Subcutaneous abdominal adipose tissue (tissue), 5 donors: Measurements from ENCODE around the gene KRT35.

ENCODE experiments used
- H3K27ac ChIP-seq: one replicate; pipeline ENCODE4 v1.7.0; 2013; ENCODE audit warnings: low read depth, mild to moderate bottlenecking, inconsistent platforms, low read length, moderate library complexity
- H3K27me3 ChIP-seq, 5 donors: one replicate each; pipeline ENCODE4 v1.7.0; 2013; ENCODE audit warnings: low read length in 5 of 5, inconsistent platforms in 1 of 5; ENCODE audit not compliant: control insufficient read depth in 5 of 5, insufficient read depth in 4 of 5
- H3K36me3 ChIP-seq, 5 donors: one replicate each; pipeline ENCODE4 v1.7.0; 2013; ENCODE audit warnings: low read length in 5 of 5; ENCODE audit not compliant: control insufficient read depth in 5 of 5, insufficient read depth in 5 of 5
- H3K4me1 ChIP-seq, 5 donors: one replicate each; pipeline ENCODE4 v1.7.0; 2013; ENCODE audit warnings: low read length in 5 of 5, mild to moderate bottlenecking in 3 of 5, moderate library complexity in 1 of 5; ENCODE audit not compliant: control insufficient read depth in 5 of 5, insufficient read depth in 5 of 5
- H3K4me3 ChIP-seq, 5 donors: one replicate each; pipeline ENCODE4 v1.7.0; 2013; ENCODE audit warnings: low read length in 5 of 5, low read depth in 1 of 5
- H3K9ac ChIP-seq, 5 donors: one replicate each; pipeline ENCODE4 v1.7.0; 2013; ENCODE audit warnings: low read length in 5 of 5, mild to moderate bottlenecking in 4 of 5, moderate library complexity in 3 of 5
- H3K9me3 ChIP-seq, 5 donors: one replicate each; pipeline ENCODE4 v1.7.0; 2013; ENCODE audit warnings: low read length in 5 of 5; ENCODE audit not compliant: control insufficient read depth in 5 of 5
- donor health status: healthy.
- donor health status: healthy.
- donor health status: healthy.
- donor health status: healthy.
- donor health status: healthy.

Gene KRT35

DNA sequence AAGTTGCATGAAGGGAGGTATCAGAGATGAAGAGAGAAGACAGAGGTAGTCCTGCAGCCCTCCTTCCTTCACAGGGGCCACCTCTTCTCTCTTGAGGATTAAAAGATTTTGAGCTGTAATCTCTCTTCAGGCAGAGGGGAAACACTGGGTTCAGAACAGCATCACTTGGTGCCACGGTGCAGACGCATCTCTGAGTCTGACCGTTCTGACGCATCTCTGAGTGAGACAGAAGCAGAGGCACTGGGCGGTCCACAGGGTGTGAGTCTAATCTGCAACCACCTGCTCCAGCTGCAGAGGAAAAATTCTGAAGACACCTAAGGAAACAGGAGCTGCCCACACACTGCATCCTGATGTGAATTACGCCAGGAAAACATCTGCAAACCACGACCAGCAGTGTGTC lies 51.3 kb downstream of the KRT35 start:
- Histone ChIP-seq H3K27me3 (peaks cover 3 to 8% (median 5%) of the 10 kb centered on the region in 5 donors), H3K36me3 (no peaks in the 10 kb centered on the region), H3K9ac (no peak overlapping the region)

DNA sequence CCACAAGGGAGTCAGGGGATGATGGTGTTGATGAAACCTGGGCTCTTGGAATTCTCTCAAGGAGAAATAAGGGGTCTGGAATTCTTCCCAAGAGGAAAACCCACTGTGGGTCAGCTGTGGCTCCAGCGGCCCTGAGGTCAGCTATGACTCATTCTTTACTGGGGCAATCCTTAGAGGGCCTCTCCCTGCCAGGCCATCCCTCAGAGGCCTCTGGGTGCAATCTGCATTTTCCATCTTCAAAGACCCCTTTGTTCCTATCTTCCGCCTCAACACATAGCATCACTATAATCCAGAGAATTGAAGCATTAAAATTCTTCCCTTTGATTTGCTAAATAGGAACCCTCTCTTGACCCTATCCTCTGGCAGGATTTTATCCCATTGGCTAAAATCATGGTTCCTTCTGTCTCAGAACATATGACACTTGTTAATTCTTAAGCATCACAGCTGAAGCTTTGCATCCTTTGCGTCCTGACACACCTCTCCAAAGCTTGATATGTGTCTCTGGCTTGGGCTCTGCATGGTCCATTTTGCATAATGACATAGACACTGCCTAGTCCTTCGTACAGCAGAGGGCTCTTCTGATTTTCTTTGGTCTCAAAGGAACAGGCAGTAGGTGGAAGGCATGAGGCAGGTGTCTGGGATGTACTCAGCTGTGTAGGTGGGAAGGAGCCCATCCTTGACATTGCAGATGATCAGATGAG lies 52.2 kb downstream of the KRT35 start:
- no peak overlapping the region for H3K9ac ChIP-seq
- H3K36me3 ChIP-seq, result no peaks in the 10 kb centered on the region
- H3K9me3 ChIP-seq, result no peaks in the 10 kb centered on the region
- H3K27ac ChIP-seq, result no peak overlapping the region
- no peaks in the 10 kb centered on the region for H3K4me1 ChIP-seq
- H3K4me3 ChIP-seq, result no peak overlapping the region
- peaks cover 3 to 5% (median 5%) of the 10 kb centered on the region in 5 donors for H3K27me3 ChIP-seq

More for the DNA sequence above, 51.3 kb downstream of the KRT35 start:
- Histone ChIP-seq H3K9me3 (no peaks in the 10 kb centered on the region), H3K27ac (no peak overlapping the region), H3K4me1 (no peaks in the 10 kb centered on the region), H3K4me3 (no peak overlapping the region)
